Inferior parietal cortex (tissue), 1 donor: ENCODE measurements around the gene MXRA8.
A peak's percentile ranks its signal among the peaks of the same experiment; 100 is the strongest.

Experiments used
- DNase-seq: peaks from one replicate; pipeline ENCODE4 v3.0.0-alpha.2; 2016; ENCODE audit errors: extremely low spot score

The MXRA8 gene

DNA sequence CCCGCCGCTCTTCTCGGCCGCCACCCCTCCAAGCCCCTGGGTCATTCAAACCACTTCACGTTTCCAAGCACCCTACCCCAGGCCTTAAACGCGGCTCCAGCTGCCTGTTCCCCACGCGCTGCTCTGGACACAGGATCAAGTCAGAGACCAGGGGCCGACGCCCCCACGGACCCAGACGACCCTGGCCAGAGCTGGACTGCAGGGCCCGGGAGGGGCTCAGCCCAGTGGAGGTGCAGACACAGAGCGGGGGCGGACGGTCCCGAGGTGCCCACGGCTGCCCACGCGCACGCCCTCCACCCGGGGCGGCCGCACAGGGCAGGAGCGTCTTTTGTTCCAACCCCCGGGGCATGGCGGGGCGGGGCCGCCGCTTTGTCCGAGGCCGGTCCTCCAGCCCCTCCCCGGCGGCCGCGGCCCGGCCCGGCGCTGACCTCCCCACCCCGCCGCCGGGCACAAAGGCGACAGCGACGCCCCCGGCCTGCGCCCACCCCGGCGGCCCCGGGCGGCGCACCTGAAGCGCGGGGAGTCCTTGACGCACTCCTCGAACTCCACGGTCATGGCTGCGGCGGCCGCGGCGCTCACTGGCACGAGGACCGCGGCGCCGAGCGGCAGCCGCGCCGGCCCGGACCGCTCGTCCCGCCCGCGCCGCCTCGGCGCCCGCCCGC is 51.0 kb downstream of the MXRA8 start:
- DNase-seq: no peak

DNA sequence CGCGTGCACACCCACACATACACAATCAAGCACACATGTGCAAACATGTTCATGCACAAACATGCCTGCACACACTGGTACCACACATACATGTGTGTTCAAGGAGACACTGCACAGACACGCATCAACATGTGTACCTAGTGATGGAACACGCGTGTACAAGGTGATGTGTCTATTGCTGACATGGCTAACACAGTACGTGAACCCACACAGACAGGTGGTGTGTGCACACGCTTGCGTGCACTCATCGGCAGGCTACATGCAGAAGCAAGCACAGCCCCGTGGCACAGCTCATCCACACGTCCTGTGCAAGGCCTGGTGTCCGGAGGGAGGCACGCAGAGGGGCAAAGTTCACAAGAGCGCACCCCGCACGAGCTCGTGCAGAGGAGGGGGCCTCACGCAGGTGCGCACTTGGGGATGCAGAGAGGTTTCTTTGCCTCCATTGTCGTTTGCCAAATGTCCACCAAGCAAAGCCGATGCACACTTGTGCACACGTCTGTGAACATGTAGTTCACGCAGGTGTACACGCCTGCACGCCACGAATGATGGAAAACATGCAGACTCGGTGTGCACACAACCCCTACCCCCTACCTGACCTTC is 51.6 kb downstream of the MXRA8 start:
- no peak for DNase-seq

DNA sequence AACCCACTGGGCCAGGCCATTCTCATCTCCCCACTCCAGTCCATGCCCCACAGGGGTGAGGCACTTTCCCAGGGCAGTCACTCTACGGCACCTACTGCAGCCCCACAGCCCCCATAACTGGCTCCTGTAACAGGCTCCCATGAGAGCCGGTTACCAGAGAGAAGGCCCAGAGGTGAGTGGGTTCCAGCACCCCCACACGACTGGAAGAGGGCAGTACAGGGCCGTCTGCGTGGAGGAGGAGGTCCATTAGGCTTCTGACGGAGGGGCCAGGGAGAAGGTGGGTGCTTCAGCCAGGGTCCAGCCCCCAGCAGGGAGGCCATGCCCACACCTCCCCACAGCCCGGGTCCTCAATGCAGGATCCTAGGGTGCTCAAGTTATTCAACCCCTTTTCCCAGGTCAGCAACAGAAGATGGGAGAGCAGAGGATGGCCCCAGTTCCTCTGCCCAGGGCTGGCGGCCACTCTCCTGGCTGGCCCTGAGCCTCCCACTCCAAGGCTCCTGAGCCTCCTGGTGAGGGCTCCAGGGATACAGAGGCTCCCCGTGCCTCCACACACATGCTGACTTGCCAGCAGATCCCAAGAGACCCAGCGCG is 52.2 kb downstream of the MXRA8 start:
- no peak for DNase-seq

DNA sequence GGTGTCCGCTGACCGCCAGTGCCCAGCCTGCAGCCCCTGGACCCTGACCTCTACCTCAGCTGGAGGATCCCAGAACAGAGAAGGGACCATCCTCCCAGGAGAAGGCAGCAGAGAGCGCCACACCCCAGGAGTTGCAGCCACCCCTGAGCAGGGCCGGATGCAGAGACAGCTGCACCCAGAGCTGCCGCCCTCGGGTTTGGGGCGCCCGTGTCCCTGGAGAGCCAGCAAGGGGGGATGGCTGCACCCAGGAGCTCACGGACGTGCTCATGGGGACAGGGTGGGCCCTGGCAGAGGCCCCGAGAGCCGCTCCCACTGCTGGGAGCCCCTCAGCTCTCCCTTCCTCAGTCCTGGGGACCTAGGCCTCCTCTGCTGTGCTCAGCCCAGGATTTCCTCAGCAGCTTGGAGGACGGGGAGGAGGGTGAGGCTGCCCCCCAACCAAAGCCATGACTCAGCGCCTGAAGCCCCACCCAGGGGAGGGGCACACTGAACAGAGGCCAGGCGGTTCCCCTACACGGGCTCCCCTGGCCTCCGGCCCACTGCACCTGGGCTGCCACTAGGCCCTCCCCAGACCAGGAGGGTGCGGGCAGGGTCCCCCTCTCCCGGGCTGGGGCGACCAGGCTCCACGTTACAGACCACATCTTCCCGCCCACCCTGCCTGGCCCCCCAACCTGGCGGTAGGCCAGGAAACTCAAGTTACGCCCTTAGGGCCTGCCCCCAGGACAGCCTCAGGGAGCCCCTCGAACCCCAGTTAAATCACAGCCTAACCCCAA is 52.9 kb downstream of the MXRA8 start:
- DNase-seq: peak; percentile 42

DNA sequence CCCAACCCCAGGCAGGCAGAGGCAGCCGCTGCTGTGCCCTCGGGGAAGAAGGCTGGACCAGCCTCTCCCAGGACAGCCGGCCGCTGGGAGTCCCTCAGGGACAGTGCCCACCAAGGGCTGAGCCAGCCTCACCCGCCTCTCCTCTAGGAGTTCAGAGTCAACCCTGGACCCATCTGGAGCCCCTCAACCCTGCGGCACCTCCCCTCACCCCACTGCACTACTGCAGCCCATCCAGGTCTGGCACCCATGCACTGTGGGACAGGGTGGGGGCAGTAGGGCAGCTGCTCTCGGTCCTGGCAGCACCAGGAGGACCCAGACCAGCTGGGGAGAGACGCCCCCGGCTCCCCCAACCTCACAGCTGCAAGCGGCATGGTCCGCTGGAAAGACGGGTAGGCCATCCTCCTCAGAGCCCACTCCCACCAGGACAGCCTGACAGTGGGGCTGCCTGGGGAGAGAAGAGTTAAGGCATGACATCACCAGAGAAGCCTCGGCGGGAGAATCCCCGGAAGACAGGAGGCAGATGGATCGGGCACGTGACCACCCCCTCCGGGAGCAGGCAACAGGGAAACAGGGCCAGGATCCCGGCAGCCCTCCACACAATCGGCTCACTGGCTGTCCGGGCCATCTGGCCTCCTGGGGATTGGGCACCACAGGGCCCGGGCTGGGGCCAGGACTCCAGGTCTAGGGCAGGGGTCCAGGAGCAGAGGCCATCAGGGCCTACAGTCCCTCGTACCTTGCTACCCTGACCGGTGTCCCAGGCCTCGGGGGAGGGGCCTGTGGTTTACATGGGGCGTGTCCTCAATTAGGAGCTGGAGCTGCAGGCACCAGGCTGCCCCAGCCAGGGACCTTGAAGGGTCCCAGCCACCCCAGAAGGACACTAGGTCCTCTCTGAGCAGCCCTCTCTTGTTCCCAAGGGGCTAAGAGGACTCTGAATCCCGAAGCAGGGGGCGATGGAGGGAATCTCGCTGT is 53.7 kb downstream of the MXRA8 start:
- peak; percentile 87 for DNase-seq

DNA sequence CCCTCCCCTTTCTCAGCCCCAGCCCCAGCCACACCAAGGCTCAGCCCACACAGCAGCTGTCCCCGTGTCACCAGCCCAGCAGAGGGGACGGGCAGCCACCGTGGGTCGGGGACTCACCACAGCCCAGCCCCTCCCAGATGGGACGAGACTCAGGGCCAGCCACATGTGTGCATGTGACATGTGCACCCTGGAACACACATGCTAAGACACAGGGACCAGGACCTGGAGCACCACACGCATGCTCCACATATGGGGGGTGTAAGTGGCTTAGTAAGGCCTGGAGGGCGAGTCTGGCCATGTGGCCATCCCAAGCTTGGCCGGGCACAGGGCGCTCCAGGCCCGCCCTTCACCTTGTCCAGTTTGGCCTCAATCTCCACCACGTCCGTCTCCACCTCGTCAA is 54.6 kb downstream of the MXRA8 start:
- DNase-seq: no peak

DNA sequence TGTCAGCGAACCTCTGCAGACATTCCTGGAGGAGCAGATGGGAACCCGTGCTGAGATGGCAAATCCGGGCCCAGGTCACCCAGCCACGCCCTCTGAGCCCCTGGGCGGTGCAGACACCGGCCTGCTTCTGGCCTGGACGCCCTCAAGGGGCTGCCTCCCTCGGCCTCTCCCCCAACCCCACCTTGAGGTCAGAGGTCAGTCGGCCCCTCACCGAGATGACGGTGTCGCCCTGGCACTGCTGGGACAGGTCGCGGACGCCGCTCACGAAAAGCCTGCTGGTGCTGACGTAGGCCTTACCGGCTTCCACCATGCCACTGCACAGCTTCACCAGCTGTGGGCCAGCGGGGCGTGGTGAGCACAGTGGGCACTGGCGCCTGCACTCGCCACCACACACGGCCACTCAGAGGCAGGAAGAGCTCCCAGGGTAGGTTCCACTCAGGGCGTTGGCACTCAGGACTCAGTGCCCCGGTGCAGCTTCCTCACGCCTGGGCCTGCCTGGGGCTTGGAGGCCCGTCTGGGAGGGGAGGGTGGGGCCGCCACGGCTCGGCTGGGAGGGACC is 55.3 kb downstream of the MXRA8 start:
- no peak for DNase-seq
